ENCODE measurements around the gene SLC34A3.

The SLC34A3 gene

GRCh38 chr9:137230705-137231371, at the start of gene SLC34A3:
SLC34A3 (plus strand) TSS chr9:137230901; CDS start chr9:137231703, 802 bp downstream.
- no peak for DNase-seq (ENCODE audit: low read depth)

GRCh38 chr9:137181680-137182079, 49.0 kb upstream of the SLC34A3 start:
- no peak for DNase-seq (ENCODE audit: low read depth)

- no peak for DNase-seq (ENCODE audit: low read depth)
Observed at GRCh38 chr9:137182836-137183235, 47.9 kb upstream of the SLC34A3 start.

- no peak for DNase-seq (ENCODE audit: low read depth)
Observed at GRCh38 chr9:137183980-137184595, 46.6 kb upstream of the SLC34A3 start.

- no peak for DNase-seq (ENCODE audit: low read depth)
Observed at GRCh38 chr9:137184881-137185660, 45.6 kb upstream of the SLC34A3 start.

GRCh38 chr9:137185921-137186320, 44.8 kb upstream of the SLC34A3 start:
- DNase-seq (ENCODE audit: low read depth), result no peak

- DNase-seq (ENCODE audit: low read depth), result no peak
Observed at GRCh38 chr9:137186385-137186784, 44.3 kb upstream of the SLC34A3 start.

GRCh38 chr9:137187386-137187785, 43.3 kb upstream of the SLC34A3 start:
- DNase-seq (ENCODE audit: low read depth), result no peak

- DNase-seq (ENCODE audit: low read depth), result no peak
Observed at GRCh38 chr9:137188086-137188489, 42.6 kb upstream of the SLC34A3 start.

GRCh38 chr9:137188490-137189296, 42.0 kb upstream of the SLC34A3 start, which contains the start of the genes ANAPC2 and SSNA1:
ANAPC2 (minus strand) TSS chr9:137188560; CDS start chr9:137188532, 28 bp downstream.
SSNA1 (plus strand) TSS chr9:137188676; CDS start chr9:137188727, 51 bp downstream.
- DNase-seq (ENCODE audit: low read depth), result peak; percentile 63

- no peak for DNase-seq (ENCODE audit: low read depth)
Observed at GRCh38 chr9:137189297-137190295, 41.1 kb upstream of the SLC34A3 start.

- no peak for DNase-seq (ENCODE audit: low read depth)
Observed at GRCh38 chr9:137190315-137190856, 40.3 kb upstream of the SLC34A3 start.

GRCh38 chr9:137191245-137191644, 39.5 kb upstream of the SLC34A3 start:
- DNase-seq (ENCODE audit: low read depth), result no peak

- DNase-seq (ENCODE audit: low read depth), result no peak
Observed at GRCh38 chr9:137191691-137192447, 38.8 kb upstream of the SLC34A3 start.

- DNase-seq (ENCODE audit: low read depth), result no peak
Observed at GRCh38 chr9:137192448-137192780, 38.3 kb upstream of the SLC34A3 start.

GRCh38 chr9:137192859-137193258, 37.8 kb upstream of the SLC34A3 start:
- DNase-seq (ENCODE audit: low read depth), result no peak

- DNase-seq (ENCODE audit: low read depth), result no peak
Observed at GRCh38 chr9:137193771-137194170, 36.9 kb upstream of the SLC34A3 start.

GRCh38 chr9:137194388-137194787, 36.3 kb upstream of the SLC34A3 start:
- no peak for DNase-seq (ENCODE audit: low read depth)

- no peak for DNase-seq (ENCODE audit: low read depth)
Observed at GRCh38 chr9:137194909-137195308, 35.8 kb upstream of the SLC34A3 start.
